Cardiac muscle cell (in vitro differentiated cells and primary cell): ENCODE measurements around the gene SULT4A1. TPM values are rescaled to one million over a fixed set of nuclear protein-coding genes. Genes with fewer than 3 reads are reported as not detected.
A peak's percentile ranks its signal among the peaks of the same experiment; 100 is the strongest.

Experiments
- DNase-seq, 2 donors: peaks; one replicate each; pipeline versions ENCODE4 v3.0.0 to v3.0.0-alpha.2; 2010 to 2017; ENCODE audit warnings: low read depth in 1 of 2, low spot score in 1 of 2
- H3K27ac ChIP-seq: fragments of 200-600 bp; sonication (generic); 2 replicates; pipeline ENCODE4 v1.5.1; 2016
- H3K27me3 ChIP-seq: fragments of 200-600 bp; sonication (generic); 2 replicates; pipeline ENCODE4 v1.6.0; 2016; ENCODE audit warnings: control low read depth
- H3K36me3 ChIP-seq: fragments of 200-600 bp; sonication (generic); 2 replicates; pipeline ENCODE4 v1.5.1; 2016; ENCODE audit warnings: control low read depth
- H3K4me1 ChIP-seq: fragments of 200-600 bp; sonication (generic); 2 replicates; pipeline ENCODE4 v1.8.1; 2017; ENCODE audit warnings: low read depth, mild to moderate bottlenecking, mixed run types
- H3K4me3 ChIP-seq: fragments of 200-600 bp; sonication (generic); 2 replicates; pipeline ENCODE4 v1.5.1; 2016; ENCODE audit warnings: mild to moderate bottlenecking
- H3K9me3 ChIP-seq: fragments of 200-600 bp; sonication (generic); 2 replicates; pipeline ENCODE4 v1.5.1; 2017; ENCODE audit warnings: low read depth, mild to moderate bottlenecking, control low read depth
- CTCF ChIP-seq: IDR thresholded peaks from 2 replicates; pipeline ENCODE4 v1.5.1; 2012; ENCODE audit warnings: low read depth, mild to moderate bottlenecking, low read length
- polyA plus RNA-seq: library from polyadenylated mRNA; unstranded; fragments of >200 nt; fragmentation: Nextera tagmentation; extraction: Ambion mirVana; gene quantifications from 2 replicates; pipeline ENCODE4 v1.2.1, GENCODE V29; 2016
- total RNA-seq: library from RNA; depleted of rRNA; stranded (reverse); fragments of >200 nt; gene quantifications from 2 replicates; pipeline ENCODE4 v1.2.3, GENCODE V29; 2016

The SULT4A1 gene
- total and polyA plus RNA-seq, 2 experiments from 2014 or later: 1.3 to 3.2 TPM

- Histone ChIP-seq H3K27ac (peak overlapping the region; percentile 48), H3K36me3 (no peaks in the 10 kb centered on the region), H3K9me3 (no peaks in the 10 kb centered on the region), H3K4me3 (no peak overlapping the region), H3K4me1 (peaks cover 19% of the 10 kb centered on the region), H3K27me3 (no peaks in the 10 kb centered on the region)
- TF ChIP-seq CTCF: no peak
- DNase-seq: no peak
Measured at GRCh38 chr22:43795320-43795719, 67.0 kb downstream of the SULT4A1 start.

- TF ChIP-seq CTCF: no peak
- no peak for DNase-seq
- no peak overlapping the region for H3K4me3 ChIP-seq
- H3K4me1 ChIP-seq: peaks cover 19% of the 10 kb centered on the region
- H3K9me3 ChIP-seq: no peaks in the 10 kb centered on the region
- H3K27ac ChIP-seq: no peak overlapping the region
- no peaks in the 10 kb centered on the region for H3K27me3 ChIP-seq
- no peaks in the 10 kb centered on the region for H3K36me3 ChIP-seq
Measured at GRCh38 chr22:43792905-43793304, 69.4 kb downstream of the SULT4A1 start.

DNA sequence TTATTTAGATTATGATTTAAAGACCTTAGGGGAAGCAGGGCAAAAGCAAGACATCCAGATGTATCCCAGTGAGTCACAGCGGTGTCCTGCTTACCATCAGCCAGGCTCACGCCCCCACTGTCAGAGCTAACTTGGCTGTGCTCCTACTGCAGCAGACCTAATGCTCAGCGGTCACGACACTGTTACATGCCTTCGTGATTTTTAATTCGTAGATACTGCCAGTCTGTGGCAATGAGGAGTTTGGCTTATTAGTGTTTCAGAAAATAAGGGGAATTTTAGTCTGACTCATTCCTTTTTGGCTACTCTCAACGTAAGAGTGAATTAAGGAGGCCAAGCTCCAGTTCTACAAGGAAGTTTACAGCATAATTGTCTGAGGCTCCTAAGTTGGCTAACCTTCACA lies 72.9 kb downstream of the SULT4A1 start:
- H3K4me3 ChIP-seq: no peak overlapping the region
- DNase-seq: peak in 1 of 2 donors; percentile 96
- H3K27me3 ChIP-seq: no peaks in the 10 kb centered on the region
- H3K9me3 ChIP-seq: no peaks in the 10 kb centered on the region
- TF ChIP-seq CTCF: no peak
- H3K27ac ChIP-seq: no peak overlapping the region
- no peaks in the 10 kb centered on the region for H3K36me3 ChIP-seq
- H3K4me1 ChIP-seq: no peaks in the 10 kb centered on the region

- H3K9me3 ChIP-seq: no peaks in the 10 kb centered on the region
- no peaks in the 10 kb centered on the region for H3K36me3 ChIP-seq
- no peak overlapping the region for H3K4me3 ChIP-seq
- H3K27ac ChIP-seq: no peak overlapping the region
- H3K4me1 ChIP-seq: no peaks in the 10 kb centered on the region
- H3K27me3 ChIP-seq: no peaks in the 10 kb centered on the region
- peak in 1 of 2 donors; percentile 2 for DNase-seq
- TF ChIP-seq CTCF: peak; percentile 14
Measured at GRCh38 chr22:43783777-43784176, 78.5 kb downstream of the SULT4A1 start.

- Histone ChIP-seq H3K27ac (no peak overlapping the region), H3K9me3 (no peaks in the 10 kb centered on the region), H3K4me3 (no peak overlapping the region), H3K36me3 (no peaks in the 10 kb centered on the region), H3K4me1 (no peaks in the 10 kb centered on the region), H3K27me3 (no peaks in the 10 kb centered on the region)
- TF ChIP-seq CTCF: no peak
- peak in 1 of 2 donors; percentile 8 for DNase-seq
Measured at GRCh38 chr22:43782448-43782847, 79.9 kb downstream of the SULT4A1 start.

- no peaks in the 10 kb centered on the region for H3K36me3 ChIP-seq
- no peak overlapping the region for H3K4me3 ChIP-seq
- H3K9me3 ChIP-seq: no peaks in the 10 kb centered on the region
- H3K27ac ChIP-seq: no peak overlapping the region
- DNase-seq: peak in 1 of 2 donors; percentile 76
- no peak for TF ChIP-seq CTCF
- no peaks in the 10 kb centered on the region for H3K4me1 ChIP-seq
- H3K27me3 ChIP-seq: no peaks in the 10 kb centered on the region
Measured at GRCh38 chr22:43777286-43777685, 85.0 kb downstream of the SULT4A1 start.
